ENCODE measurements around the gene NLGN2. TPM values are rescaled to one million over a fixed set of nuclear protein-coding genes. Genes with fewer than 3 reads are reported as not detected.

NLGN2 gene
- total RNA-seq, 1 donor from 2014 or later: 90.8 TPM

DNA sequence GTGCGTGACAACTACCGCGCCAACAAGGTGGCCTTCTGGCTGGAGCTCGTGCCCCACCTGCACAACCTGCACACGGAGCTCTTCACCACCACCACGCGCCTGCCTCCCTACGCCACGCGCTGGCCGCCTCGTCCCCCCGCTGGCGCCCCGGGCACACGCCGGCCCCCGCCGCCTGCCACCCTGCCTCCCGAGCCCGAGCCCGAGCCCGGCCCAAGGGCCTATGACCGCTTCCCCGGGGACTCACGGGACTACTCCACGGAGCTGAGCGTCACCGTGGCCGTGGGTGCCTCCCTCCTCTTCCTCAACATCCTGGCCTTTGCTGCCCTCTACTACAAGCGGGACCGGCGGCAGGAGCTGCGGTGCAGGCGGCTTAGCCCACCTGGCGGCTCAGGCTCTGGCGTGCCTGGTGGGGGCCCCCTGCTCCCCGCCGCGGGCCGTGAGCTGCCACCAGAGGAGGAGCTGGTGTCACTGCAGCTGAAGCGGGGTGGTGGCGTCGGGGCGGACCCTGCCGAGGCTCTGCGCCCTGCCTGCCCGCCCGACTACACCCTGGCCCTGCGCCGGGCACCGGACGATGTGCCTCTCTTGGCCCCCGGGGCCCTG, 9.5 kb downstream of the NLGN2 start:
- H3K9me3 Mint-ChIP-seq (ENCODE audit: unreplicated experiment): peaks cover 15% of the 10 kb centered on the region
- peaks cover 7% of the 10 kb centered on the region for H3K36me3 Mint-ChIP-seq (ENCODE audit: unreplicated experiment)
- TF ChIP-seq, protein P1, sequence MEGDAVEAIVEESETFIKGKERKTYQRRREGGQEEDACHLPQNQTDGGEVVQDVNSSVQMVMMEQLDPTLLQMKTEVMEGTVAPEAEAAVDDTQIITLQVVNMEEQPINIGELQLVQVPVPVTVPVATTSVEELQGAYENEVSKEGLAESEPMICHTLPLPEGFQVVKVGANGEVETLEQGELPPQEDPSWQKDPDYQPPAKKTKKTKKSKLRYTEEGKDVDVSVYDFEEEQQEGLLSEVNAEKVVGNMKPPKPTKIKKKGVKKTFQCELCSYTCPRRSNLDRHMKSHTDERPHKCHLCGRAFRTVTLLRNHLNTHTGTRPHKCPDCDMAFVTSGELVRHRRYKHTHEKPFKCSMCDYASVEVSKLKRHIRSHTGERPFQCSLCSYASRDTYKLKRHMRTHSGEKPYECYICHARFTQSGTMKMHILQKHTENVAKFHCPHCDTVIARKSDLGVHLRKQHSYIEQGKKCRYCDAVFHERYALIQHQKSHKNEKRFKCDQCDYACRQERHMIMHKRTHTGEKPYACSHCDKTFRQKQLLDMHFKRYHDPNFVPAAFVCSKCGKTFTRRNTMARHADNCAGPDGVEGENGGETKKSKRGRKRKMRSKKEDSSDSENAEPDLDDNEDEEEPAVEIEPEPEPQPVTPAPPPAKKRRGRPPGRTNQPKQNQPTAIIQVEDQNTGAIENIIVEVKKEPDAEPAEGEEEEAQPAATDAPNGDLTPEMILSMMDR (IDR thresholded peaks at IDR 0.05; ENCODE audit: partially characterized antibody, unreplicated experiment): no peak
- peaks cover 17% of the 10 kb centered on the region for H3K27me3 Mint-ChIP-seq (ENCODE audit: unreplicated experiment)
- peaks cover 19% of the 10 kb centered on the region for H3K4me1 Mint-ChIP-seq (ENCODE audit: low read depth, unreplicated experiment)
- no peak for DNase-seq
- H3K4me3 Mint-ChIP-seq (ENCODE audit: unreplicated experiment): no peak overlapping the region
- H3K27ac Mint-ChIP-seq (ENCODE audit: unreplicated experiment): no peak overlapping the region

- no peak for DNase-seq
- H3K27me3 Mint-ChIP-seq (ENCODE audit: unreplicated experiment): peaks cover 11% of the 10 kb centered on the region
- no peak overlapping the region for H3K4me3 Mint-ChIP-seq (ENCODE audit: unreplicated experiment)
- peaks cover 9% of the 10 kb centered on the region for H3K9me3 Mint-ChIP-seq (ENCODE audit: unreplicated experiment)
- H3K4me1 Mint-ChIP-seq (ENCODE audit: low read depth, unreplicated experiment): peaks cover 19% of the 10 kb centered on the region
- peaks cover 7% of the 10 kb centered on the region for H3K36me3 Mint-ChIP-seq (ENCODE audit: unreplicated experiment)
- peak overlapping the region; percentile 29 for H3K27ac Mint-ChIP-seq (ENCODE audit: unreplicated experiment)
- TF ChIP-seq, protein P1 (IDR thresholded peaks at IDR 0.05; ENCODE audit: partially characterized antibody, unreplicated experiment): no peak
Measured at GRCh38 chr17:7418472-7419152, 11.0 kb downstream of the NLGN2 start.

DNA sequence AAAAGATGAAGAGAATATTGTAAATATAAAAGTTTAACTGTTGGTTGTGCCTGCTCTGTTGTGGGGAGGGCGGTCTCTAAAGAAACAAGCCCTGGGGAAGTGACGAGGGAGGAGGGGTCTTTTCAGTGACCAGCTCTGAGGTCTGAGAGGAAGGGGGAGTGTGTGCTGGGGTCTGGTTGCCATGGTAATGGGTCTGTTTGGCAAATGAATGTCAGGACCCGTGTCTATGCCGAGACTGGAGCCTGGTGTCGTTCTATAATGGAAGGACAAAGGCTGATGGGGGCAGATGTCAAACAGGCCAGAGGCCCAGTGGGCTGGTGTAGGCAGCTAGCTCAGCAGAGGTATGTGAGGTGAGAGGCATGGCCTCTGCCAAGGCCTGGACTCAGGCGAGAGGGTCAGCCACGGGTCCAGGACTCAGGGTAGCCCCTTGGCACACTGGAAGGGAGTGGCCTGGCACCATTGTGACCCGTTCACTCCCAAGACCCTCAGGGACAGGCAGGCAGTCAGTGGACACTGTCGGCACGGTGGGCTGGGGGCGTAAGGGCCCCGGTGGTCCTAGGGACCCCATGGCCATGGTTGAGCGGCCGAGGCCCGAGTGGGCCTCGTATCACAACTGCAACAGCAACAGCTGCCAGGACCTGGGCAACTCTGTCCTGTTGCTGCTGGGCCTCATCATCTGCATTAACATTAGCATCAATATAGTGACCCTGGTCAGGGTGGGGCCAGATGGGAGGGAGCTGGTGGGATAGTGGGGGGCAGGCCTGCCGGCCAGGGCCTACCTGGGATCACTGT, 12.4 kb downstream of the NLGN2 start, which contains the start of gene SPEM1:
Gene SPEM1 (plus strand): TSS at position 506 of the 792 bp plus-strand sequence. CDS start 61 bp downstream, at position 567.
- Mint-ChIP-seq H3K4me1 (ENCODE audit: low read depth, unreplicated experiment) (peaks cover 19% of the 10 kb centered on the region), H3K36me3 (ENCODE audit: unreplicated experiment) (peaks cover 7% of the 10 kb centered on the region), H3K4me3 (ENCODE audit: unreplicated experiment) (peak within 1 kb of the TSS; percentile 55), H3K27ac (ENCODE audit: unreplicated experiment) (peak within 1 kb of the TSS; percentile 45), H3K27me3 (ENCODE audit: unreplicated experiment) (peaks cover 14% of the 10 kb centered on the region), H3K9me3 (ENCODE audit: unreplicated experiment) (peaks cover 11% of the 10 kb centered on the region)
- TF ChIP-seq, protein P1 (IDR thresholded peaks at IDR 0.05; ENCODE audit: partially characterized antibody, unreplicated experiment): no peak
- no peak for DNase-seq

DNA sequence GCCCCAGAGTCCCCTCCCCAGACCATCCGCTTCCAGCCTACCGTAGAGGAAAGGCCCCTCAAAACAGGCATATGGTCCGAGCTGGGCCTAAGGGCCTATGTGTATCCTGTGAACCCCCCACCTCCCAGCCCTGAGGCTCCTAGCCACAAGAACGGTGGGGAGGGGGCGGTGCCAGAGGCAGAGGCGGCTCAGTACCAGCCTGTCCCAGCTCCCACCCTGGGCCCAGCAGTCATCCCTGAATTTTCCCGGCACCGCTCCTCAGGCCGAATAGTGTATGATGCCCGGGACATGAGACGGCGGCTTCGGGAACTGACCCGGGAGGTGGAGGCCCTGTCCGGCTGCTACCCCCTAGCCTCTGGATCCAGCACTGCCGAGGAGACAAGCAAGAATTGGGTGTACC, 13.5 kb downstream of the NLGN2 start:
- TF ChIP-seq, protein P1 (IDR thresholded peaks at IDR 0.05; ENCODE audit: partially characterized antibody, unreplicated experiment): no peak
- Mint-ChIP-seq H3K4me1 (ENCODE audit: low read depth, unreplicated experiment) (peaks cover 19% of the 10 kb centered on the region), H3K27me3 (ENCODE audit: unreplicated experiment) (peaks cover 16% of the 10 kb centered on the region), H3K4me3 (ENCODE audit: unreplicated experiment) (no peak overlapping the region), H3K27ac (ENCODE audit: unreplicated experiment) (peak overlapping the region; percentile 33), H3K9me3 (ENCODE audit: unreplicated experiment) (peaks cover 11% of the 10 kb centered on the region), H3K36me3 (ENCODE audit: unreplicated experiment) (peaks cover 5% of the 10 kb centered on the region)
- DNase-seq: no peak
